Measurements from ENCODE around the gene SLC25A21. TPM values are rescaled to one million over a fixed set of nuclear protein-coding genes. Genes with fewer than 3 reads are reported as not detected.
"Not testable (repeated sequence)": the region's sequence is repeated elsewhere in the genome, so short reads cannot be mapped to it uniquely, and the experiment has no call there.

SLC25A21 gene
- total and polyA plus RNA-seq, 4 experiments from 2014 or later = not detected

GRCh38 chr14:37153483-37153882 lies 18.9 kb downstream of the SLC25A21 start:
- Mint-ChIP-seq H3K4me1 (no peaks in the 10 kb centered on the region), H3K27ac (no peak overlapping the region), H3K36me3 (no peaks in the 10 kb centered on the region), H3K4me3 (no peak overlapping the region), H3K9me3 (peaks cover 5 to 29% (median 20%) of the 10 kb centered on the region in 8 donors), H3K27me3 (peaks cover 0 to 5% of the 10 kb centered on the region in 2 donors)
- H3K9me3 ChIP-seq (ENCODE audit: control insufficient read depth in 1 of 2, low read length in 2 of 2) = no peaks in the 10 kb centered on the region
- DNase-seq = no peak
- no peaks in the 10 kb centered on the region for H3K4me1 ChIP-seq (ENCODE audit: insufficient read depth, low read length)
- no peak overlapping the region for H3K27ac ChIP-seq (ENCODE audit: low read depth, low read length)
- H3K36me3 ChIP-seq (ENCODE audit: insufficient read depth, low read length) = no peaks in the 10 kb centered on the region
- intact Hi-C loops (cut with micrococcal nuclease) = no loop called here
- CTCF ChIA-PET (ENCODE audit: partially characterized antibody) = interaction anchor here (1.4 kb wide), 1 partner anchor 10 kb away, joined by 4 read pairs; no protein-coding TSS in a partner anchor
- no peaks in the 10 kb centered on the region for H3K27me3 ChIP-seq (ENCODE audit: insufficient read depth, low read length)
- POLR2A ChIA-PET (ENCODE audit: partially characterized antibody) = no interaction called here
- no peak overlapping the region for H3K4me3 ChIP-seq (ENCODE audit: low read length in 2 of 2)

DNA sequence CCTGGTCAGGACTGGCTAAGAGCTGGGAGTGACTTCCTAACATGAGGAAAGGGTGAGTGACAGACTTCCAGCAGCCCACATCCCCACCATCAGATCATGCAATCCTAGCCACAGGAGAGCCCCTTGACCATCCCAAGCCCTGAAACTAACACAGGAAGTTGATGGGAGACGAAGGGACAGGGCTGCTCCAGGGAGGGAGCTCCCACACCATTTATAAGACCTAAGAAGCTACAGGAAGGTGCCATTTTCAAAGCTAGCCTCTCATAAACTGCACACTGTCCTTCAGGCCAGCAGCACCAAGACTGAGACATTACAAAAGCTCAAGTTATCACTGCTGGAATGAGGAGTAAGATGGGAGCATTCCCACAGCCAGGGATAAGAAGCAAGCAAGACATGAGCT lies 19.4 kb downstream of the SLC25A21 start:
- Histone ChIP-seq H3K4me1 (ENCODE audit: insufficient read depth, low read length) (no peaks in the 10 kb centered on the region), H3K9me3 (ENCODE audit: control insufficient read depth in 1 of 2, low read length in 2 of 2) (no peaks in the 10 kb centered on the region), H3K27me3 (ENCODE audit: insufficient read depth, low read length) (no peaks in the 10 kb centered on the region), H3K4me3 (ENCODE audit: low read length in 2 of 2) (no peak overlapping the region), H3K36me3 (ENCODE audit: insufficient read depth, low read length) (no peaks in the 10 kb centered on the region), H3K27ac (ENCODE audit: low read depth, low read length) (no peak overlapping the region)
- intact Hi-C loops (cut with micrococcal nuclease) = no loop called here
- Mint-ChIP-seq H3K27me3 (peaks cover 0 to 5% of the 10 kb centered on the region in 2 donors), H3K36me3 (no peaks in the 10 kb centered on the region), H3K9me3 (peaks cover 2 to 29% (median 20%) of the 10 kb centered on the region in 8 donors), H3K27ac (no peak overlapping the region), H3K4me3 (no peak overlapping the region), H3K4me1 (no peaks in the 10 kb centered on the region)
- ChIA-PET CTCF (ENCODE audit: partially characterized antibody) (interaction anchor here (1.4 kb wide), 1 partner anchor 9 kb away, joined by 4 read pairs; no protein-coding TSS in a partner anchor), POLR2A (ENCODE audit: partially characterized antibody) (no interaction called here)
- no peak for DNase-seq

DNA sequence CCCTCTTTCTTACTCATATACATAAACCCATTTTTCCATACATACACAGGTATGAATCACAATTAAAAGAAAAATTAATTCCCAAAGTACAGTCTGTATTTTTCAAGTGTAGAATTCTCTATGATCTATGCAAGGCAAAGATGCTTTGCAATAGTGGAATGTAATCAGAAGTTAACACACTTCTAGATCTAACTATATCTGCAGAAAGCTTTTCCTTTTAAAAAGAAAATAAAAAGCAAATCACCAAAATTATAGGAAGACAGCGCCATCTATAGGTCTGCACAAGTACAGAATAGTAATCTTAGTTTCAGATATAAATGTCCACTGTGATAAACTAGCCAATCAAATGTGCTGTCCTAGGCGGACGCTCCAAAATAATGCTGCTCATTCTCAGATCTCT lies 22.0 kb downstream of the SLC25A21 start:
- Mint-ChIP-seq H3K4me3 (no peak overlapping the region), H3K4me1 (no peaks in the 10 kb centered on the region), H3K36me3 (no peaks in the 10 kb centered on the region), H3K9me3 (peaks cover 2 to 27% (median 14%) of the 10 kb centered on the region in 8 donors), H3K27me3 (peaks cover 0 to 2% of the 10 kb centered on the region in 2 donors), H3K27ac (no peak overlapping the region)
- Histone ChIP-seq H3K4me1 (ENCODE audit: insufficient read depth, low read length) (no peaks in the 10 kb centered on the region), H3K27me3 (ENCODE audit: insufficient read depth, low read length) (no peaks in the 10 kb centered on the region), H3K9me3 (ENCODE audit: control insufficient read depth in 1 of 2, low read length in 2 of 2) (no peaks in the 10 kb centered on the region), H3K27ac (ENCODE audit: low read depth, low read length) (no peak overlapping the region), H3K36me3 (ENCODE audit: insufficient read depth, low read length) (no peaks in the 10 kb centered on the region), H3K4me3 (ENCODE audit: low read length in 2 of 2) (no peak overlapping the region)
- CTCF ChIA-PET (ENCODE audit: partially characterized antibody) = no interaction called here
- POLR2A ChIA-PET (ENCODE audit: partially characterized antibody) = no interaction called here
- no peak for DNase-seq
- intact Hi-C loops (cut with micrococcal nuclease) = no loop called here

DNA sequence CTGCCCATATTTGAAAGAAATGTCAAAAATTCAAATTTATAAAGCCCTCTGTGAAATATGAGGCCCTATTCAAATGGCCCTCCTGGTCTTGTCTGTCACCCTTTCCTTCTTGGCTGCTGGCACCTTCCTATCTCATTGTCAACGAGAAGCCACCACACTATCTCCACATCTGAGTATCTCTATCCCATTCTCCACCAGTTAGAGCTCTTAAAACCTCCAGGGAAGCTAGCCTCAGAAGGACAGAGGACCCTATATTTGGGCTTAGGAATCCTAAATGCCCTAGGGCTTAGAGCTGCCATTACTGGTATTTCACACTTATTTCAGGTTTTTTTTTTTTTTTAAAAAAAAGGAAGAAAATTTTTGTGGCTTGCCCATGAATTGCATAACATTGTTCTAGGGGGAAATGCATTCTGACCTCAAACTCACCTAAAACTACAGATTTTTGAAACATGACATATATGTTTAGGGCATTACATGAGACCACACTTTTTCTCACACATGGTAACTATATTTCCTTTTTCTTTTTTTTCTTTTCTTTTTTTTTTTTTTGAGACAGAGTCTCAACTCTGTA lies 25.0 kb downstream of the SLC25A21 start:
- POLR2A ChIA-PET (ENCODE audit: partially characterized antibody) = no interaction called here
- Mint-ChIP-seq H3K27me3 (no peaks in the 10 kb centered on the region), H3K27ac (no peak overlapping the region)

GRCh38 chr14:37146438-37146837 lies 26.0 kb downstream of the SLC25A21 start:
- H3K4me1 ChIP-seq (ENCODE audit: insufficient read depth, low read length); H3K4me1 Mint-ChIP-seq; H3K4me3 Mint-ChIP-seq; DNase-seq; H3K27me3 ChIP-seq (ENCODE audit: insufficient read depth, low read length); H3K27me3 Mint-ChIP-seq; H3K4me3 ChIP-seq (ENCODE audit: low read length in 2 of 2); H3K9me3 Mint-ChIP-seq; H3K27ac ChIP-seq (ENCODE audit: low read depth, low read length); H3K9me3 ChIP-seq (ENCODE audit: control insufficient read depth in 1 of 2, low read length in 2 of 2); H3K36me3 Mint-ChIP-seq; H3K27ac Mint-ChIP-seq; CTCF ChIA-PET (ENCODE audit: partially characterized antibody); POLR2A ChIA-PET (ENCODE audit: partially characterized antibody); H3K36me3 ChIP-seq (ENCODE audit: insufficient read depth, low read length); intact Hi-C loops (cut with micrococcal nuclease): not testable (repeated sequence)

More for the DNA sequence above, 25.0 kb downstream of the SLC25A21 start:
- H3K9me3 Mint-ChIP-seq = no peaks in the 10 kb centered on the region
- no peaks in the 10 kb centered on the region for H3K27me3 ChIP-seq (ENCODE audit: insufficient read depth, low read length)
- DNase-seq = no peak
- H3K4me1 Mint-ChIP-seq = no peaks in the 10 kb centered on the region
- no peaks in the 10 kb centered on the region for H3K36me3 ChIP-seq (ENCODE audit: insufficient read depth, low read length)
- H3K4me1 ChIP-seq (ENCODE audit: insufficient read depth, low read length) = no peaks in the 10 kb centered on the region
- CTCF ChIA-PET (ENCODE audit: partially characterized antibody) = interaction anchor here (0.7 kb wide), 1 partner anchor 9 kb away, joined by 3 read pairs; no protein-coding TSS in a partner anchor
- intact Hi-C loops (cut with micrococcal nuclease) = no loop called here
- H3K4me3 ChIP-seq (ENCODE audit: low read length in 2 of 2) = no peak overlapping the region
- no peak overlapping the region for H3K27ac ChIP-seq (ENCODE audit: low read depth, low read length)
- no peaks in the 10 kb centered on the region for H3K36me3 Mint-ChIP-seq
- H3K9me3 ChIP-seq (ENCODE audit: control insufficient read depth in 1 of 2, low read length in 2 of 2) = no peaks in the 10 kb centered on the region
- no peak overlapping the region for H3K4me3 Mint-ChIP-seq

DNA sequence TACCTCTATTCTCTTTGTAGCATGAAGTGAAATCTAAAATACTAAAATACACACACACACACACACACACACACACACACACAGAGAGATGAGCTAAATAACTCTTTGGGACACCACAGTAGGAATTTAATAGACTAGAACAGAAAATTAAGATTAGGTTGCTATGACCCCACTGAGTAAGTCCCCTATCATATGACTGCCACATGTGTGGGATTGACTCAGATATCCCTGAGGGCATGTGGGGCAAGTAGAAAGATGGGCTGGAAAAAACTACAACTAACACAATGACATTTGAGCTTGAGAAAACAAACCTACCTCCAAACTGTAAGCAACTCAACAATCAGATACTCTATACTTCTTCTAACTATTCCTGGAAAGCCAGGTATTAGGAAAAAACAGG lies 27.0 kb downstream of the SLC25A21 start:
- DNase-seq = no peak
- intact Hi-C loops (cut with micrococcal nuclease) = no loop called here
- Histone ChIP-seq H3K4me1 (ENCODE audit: insufficient read depth, low read length) (no peaks in the 10 kb centered on the region), H3K27me3 (ENCODE audit: insufficient read depth, low read length) (no peaks in the 10 kb centered on the region), H3K4me3 (ENCODE audit: low read length in 2 of 2) (no peak overlapping the region), H3K27ac (ENCODE audit: low read depth, low read length) (no peak overlapping the region), H3K9me3 (ENCODE audit: control insufficient read depth in 1 of 2, low read length in 2 of 2) (no peaks in the 10 kb centered on the region), H3K36me3 (ENCODE audit: insufficient read depth, low read length) (no peaks in the 10 kb centered on the region)
- Mint-ChIP-seq H3K36me3 (no peaks in the 10 kb centered on the region), H3K4me3 (no peak overlapping the region), H3K27me3 (no peaks in the 10 kb centered on the region), H3K4me1 (no peaks in the 10 kb centered on the region), H3K9me3 (peaks cover 0 to under 1% (median 0%) of the 10 kb centered on the region in 8 donors), H3K27ac (no peak overlapping the region)
- ChIA-PET CTCF (ENCODE audit: partially characterized antibody) (no interaction called here), POLR2A (ENCODE audit: partially characterized antibody) (no interaction called here)

- POLR2A ChIA-PET (ENCODE audit: partially characterized antibody) = no interaction called here
- H3K4me1 ChIP-seq (ENCODE audit: insufficient read depth, low read length) = no peaks in the 10 kb centered on the region
- Mint-ChIP-seq H3K4me1 (no peaks in the 10 kb centered on the region), H3K9me3 (peaks cover 0 to 2% (median 0%) of the 10 kb centered on the region in 8 donors), H3K36me3 (no peaks in the 10 kb centered on the region), H3K27me3 (no peaks in the 10 kb centered on the region), H3K4me3 (no peak overlapping the region), H3K27ac (no peak overlapping the region)
- no peaks in the 10 kb centered on the region for H3K9me3 ChIP-seq (ENCODE audit: control insufficient read depth in 1 of 2, low read length in 2 of 2)
- no peak for DNase-seq
- CTCF ChIA-PET (ENCODE audit: partially characterized antibody) = no interaction called here
- no peaks in the 10 kb centered on the region for H3K36me3 ChIP-seq (ENCODE audit: insufficient read depth, low read length)
- intact Hi-C loops (cut with micrococcal nuclease) = no loop called here
- no peak overlapping the region for H3K4me3 ChIP-seq (ENCODE audit: low read length in 2 of 2)
- H3K27ac ChIP-seq (ENCODE audit: low read depth, low read length) = no peak overlapping the region
- H3K27me3 ChIP-seq (ENCODE audit: insufficient read depth, low read length) = no peaks in the 10 kb centered on the region
Measured at GRCh38 chr14:37144729-37145363, 27.6 kb downstream of the SLC25A21 start.
